NCI-H1694 (cell line): Measurements from ENCODE around the gene CLEC2B.

Source experiments
- DNase-seq: peaks from one replicate; lab custom pipeline; 2025; lab: John Stamatoyannopoulos, UW

CLEC2B gene

GRCh38 chr12:9808504-9808903 lies 60.6 kb downstream of the CLEC2B start:
- no peak for DNase-seq

GRCh38 chr12:9806714-9807113 lies 62.4 kb downstream of the CLEC2B start:
- no peak for DNase-seq

DNA sequence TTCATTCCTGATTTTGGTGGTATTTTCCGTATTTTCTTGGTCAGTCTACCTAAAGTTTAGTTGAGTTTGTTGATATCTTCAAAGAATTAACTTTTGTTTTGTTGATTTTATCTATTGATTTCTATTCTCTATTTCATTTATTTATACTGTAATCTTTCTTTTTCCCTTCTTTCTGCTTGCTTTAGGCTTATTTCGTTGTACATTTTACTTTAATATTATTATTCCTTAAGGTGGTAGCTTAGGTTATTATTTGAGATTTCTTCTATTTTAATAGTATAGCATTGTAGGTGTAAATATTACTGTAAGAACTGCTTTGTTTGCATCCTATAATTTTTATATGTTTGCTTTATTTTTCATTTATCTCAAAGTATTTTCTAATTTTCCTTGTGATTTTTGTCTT lies 63.3 kb downstream of the CLEC2B start:
- no peak for DNase-seq
